SK-N-SH treated with all-trans-retinoic acid at 6 μM for 48 hours (cell line): ENCODE results near the gene NEIL3.

Experiments used
- ARNTL ChIP-seq: fragments of 450-650 bp; formaldehyde crosslinking; IDR thresholded peaks from 2 replicates; pipeline ENCODE4 v1.5.0; 2020; ENCODE audit warnings: low read depth, mild to moderate bottlenecking, moderate library complexity, borderline replicate concordance
- CSRNP3 ChIP-seq: fragments of 250-450 bp; sonication (Bioruptor Pico); IDR thresholded peaks from 2 replicates; pipeline ENCODE4 v1.5.1; 2021; ENCODE audit warnings: mild to moderate bottlenecking, moderate library complexity
- GLIS3 ChIP-seq: fragments of 250-450 bp; sonication (Bioruptor Pico); IDR thresholded peaks from 2 replicates; pipeline ENCODE4 v1.5.0; 2020; ENCODE audit warnings: mild to moderate bottlenecking, moderate library complexity
- ISL1 ChIP-seq: fragments of 250-450 bp; sonication (Bioruptor Pico); IDR thresholded peaks from 2 replicates; pipeline ENCODE4 v2.1.2; 2022; ENCODE audit warnings: mild to moderate bottlenecking, moderate library complexity
- PATZ1 ChIP-seq: fragments of 250-450 bp; sonication (Bioruptor Pico); IDR thresholded peaks from 2 replicates; pipeline ENCODE4 v1.8.0; 2020; ENCODE audit warnings: mild to moderate bottlenecking, moderate library complexity, borderline replicate concordance
- POU6F1 ChIP-seq: fragments of 250-450 bp; sonication (Bioruptor Pico); IDR thresholded peaks from 2 replicates; pipeline ENCODE4 v1.8.0; 2021; ENCODE audit warnings: low read depth, mild to moderate bottlenecking, moderate library complexity, borderline replicate concordance
- RARB ChIP-seq: fragments of 250-450 bp; sonication (Bioruptor Pico); IDR thresholded peaks from 2 replicates; pipeline ENCODE4 v1.8.0; 2021; ENCODE audit warnings: mild to moderate bottlenecking, moderate library complexity
- SNAI2 ChIP-seq: fragments of 250-450 bp; sonication (Bioruptor Pico); IDR thresholded peaks from 2 replicates; pipeline ENCODE4 v1.5.0; 2020; ENCODE audit warnings: mild to moderate bottlenecking, moderate library complexity
- TCF4 ChIP-seq: fragments of 250-450 bp; sonication (Bioruptor Pico); IDR thresholded peaks from 2 replicates; pipeline ENCODE4 v1.8.0; 2021; ENCODE audit warnings: mild to moderate bottlenecking, moderate library complexity, borderline replicate concordance
- ZC3H10 ChIP-seq: fragments of 250-450 bp; sonication (Bioruptor Pico); IDR thresholded peaks from 2 replicates; pipeline ENCODE4 v1.5.1; 2021; ENCODE audit warnings: mild to moderate bottlenecking, moderate library complexity
- ZFP3 ChIP-seq: fragments of 250-450 bp; sonication (Bioruptor Pico); IDR thresholded peaks from 2 replicates; pipeline ENCODE4 v1.5.0; 2020; ENCODE audit warnings: mild to moderate bottlenecking, moderate library complexity
- ZFP30 ChIP-seq: fragments of 450-650 bp; formaldehyde crosslinking; IDR thresholded peaks from 2 replicates; pipeline ENCODE4 v1.5.0; 2022; ENCODE audit warnings: mild to moderate bottlenecking, moderate library complexity
- ZNF565 ChIP-seq: fragments of 450-650 bp; formaldehyde crosslinking; conservative IDR thresholded peaks from 2 replicates; pipeline ENCODE4 v1.5.0; 2020; ENCODE audit warnings: low read depth, mild to moderate bottlenecking, moderate library complexity
- ZNF8 ChIP-seq: fragments of 450-650 bp; formaldehyde crosslinking; IDR thresholded peaks from 2 replicates; pipeline ENCODE4 v1.5.0; 2020; ENCODE audit warnings: mild to moderate bottlenecking, moderate library complexity

- TF ChIP-seq ZC3H10 (no peak), ZNF8 (CRISPR knock-in tag) (no peak), RARB (no peak), POU6F1 (CRISPR knock-in tag) (no peak), ZFP3 (CRISPR knock-in tag) (no peak), TCF4 (no peak), ISL1 (CRISPR knock-in tag) (no peak), GLIS3 (CRISPR knock-in tag) (no peak), ARNTL (CRISPR knock-in tag) (no peak), PATZ1 (CRISPR knock-in tag) (no peak), ZFP30 (no peak), SNAI2 (CRISPR knock-in tag) (no peak), ZNF565 (CRISPR knock-in tag) (no peak), CSRNP3 (no peak)
Measured at GRCh38 chr4:177376024-177376423, 66.3 kb downstream of the NEIL3 start.
